Spleen (tissue), 11 donors: Measurements from ENCODE around the gene CARD10. TPM values are rescaled to one million over a fixed set of nuclear protein-coding genes. Genes with fewer than 3 reads are reported as not detected.
"Not testable (repeated sequence)": the region's sequence is repeated elsewhere in the genome, so short reads cannot be mapped to it uniquely, and the experiment has no call there.

ENCODE experiments used
- DNase-seq: peaks from one replicate; pipeline ENCODE4 v3.0.0-alpha.2; 2020
- H3K27ac ChIP-seq, 8 donors: fragments of 200-600 bp; sonication (generic) in 7 of 8; 1 replicate in 4 of 8; 2 replicates in 4 of 8; pipeline versions ENCODE4 v1.5.0 to v1.8.0; 2016 to 2021; ENCODE audit warnings: inconsistent platforms in 4 of 8, mild to moderate bottlenecking in 4 of 8, moderate library complexity in 1 of 8
- H3K27me3 ChIP-seq, 7 donors: fragments of 200-600 bp; sonication (generic) in 6 of 7; replicated peaks in 1 of 7; 1 replicate in 4 of 7; 2 replicates in 3 of 7; pipeline versions ENCODE4 v1.5.0 to v1.8.0; 2016 to 2021; ENCODE audit warnings: inconsistent platforms in 3 of 7, mild to moderate bottlenecking in 1 of 7
- H3K36me3 ChIP-seq, 6 donors: fragments of 200-600 bp; sonication (generic) in 5 of 6; 1 replicate in 4 of 6; 2 replicates in 2 of 6; pipeline versions ENCODE4 v1.5.0 to v1.8.0; 2016 to 2021; ENCODE audit warnings: inconsistent platforms in 2 of 6
- H3K4me1 ChIP-seq, 6 donors: fragments of 200-600 bp; sonication (generic) in 5 of 6; 1 replicate in 3 of 6; 2 replicates in 3 of 6; pipeline versions ENCODE4 v1.5.0 to v1.8.0; 2016 to 2021; ENCODE audit warnings: inconsistent platforms in 3 of 6
- H3K4me3 ChIP-seq, 8 donors: fragments of 200-600 bp; sonication (generic) in 7 of 8; 1 replicate in 4 of 8; 2 replicates in 4 of 8; pipeline versions ENCODE4 v1.5.0 to v1.8.0; 2016 to 2021; ENCODE audit warnings: inconsistent platforms in 4 of 8, mild to moderate bottlenecking in 4 of 8, moderate library complexity in 2 of 8
- H3K9me3 ChIP-seq, 8 donors: fragments of 200-600 bp; sonication (generic) in 7 of 8; 1 replicate in 4 of 8; 2 replicates in 4 of 8; pipeline versions ENCODE4 v1.5.0 to v1.8.0; 2016 to 2021; ENCODE audit warnings: inconsistent platforms in 4 of 8
- CTCF ChIP-seq, 11 experiments: fragments of 200-600 bp in 7 of 11; fragments of 450-650 bp in 4 of 11; sonication (generic) in 4 of 11; IDR thresholded peaks in 8 of 11; conservative IDR thresholded peaks in 3 of 11; 1 replicate in 7 of 11; 2 replicates in 4 of 11; pipeline versions ENCODE4 v1.4.0 to v1.8.0; 2016 to 2021; ENCODE audit warnings: antibody characterized with exemption in 11 of 11, inconsistent platforms in 4 of 11, mild to moderate bottlenecking in 1 of 11
- POLR2A ChIP-seq, 3 donors: fragments of 450-650 bp; IDR thresholded peaks; one replicate each; pipeline ENCODE4 v1.5.1; 2017; ENCODE audit warnings: antibody characterized with exemption in 3 of 3, mild to moderate bottlenecking in 1 of 3
- POLR2AphosphoS5 ChIP-seq, 3 donors: sonication (generic); formaldehyde crosslinking; IDR thresholded peaks; one replicate each; pipeline ENCODE4 v1.5.1; 2017; ENCODE audit warnings: antibody characterized with exemption in 3 of 3
- WGBS, 5 donors: extraction: QIAGEN DNeasy Blood & Tissue Kit in 3 of 5; methylation state at CpG; one replicate each; pipeline versions ENCODE4 v1.1.5 to v1.1.7; 2013 to 2018; 5-methylcytosine and 5-hydroxymethylcytosine counted together
- intact Hi-C: fragments of 100-400 bp; cut with DNase I; formaldehyde crosslinking; loops from one replicate; pipeline ENCODE4 v1.15.0; 2023; ENCODE audit warnings: low total_unique reads
- polyA plus RNA-seq, 3 donors: library from polyadenylated mRNA; stranded (reverse); fragments of 200-250 nt; gene quantifications; one replicate each; pipeline ENCODE4 v1.2.1, GENCODE V29; 2013
- total RNA-seq, 7 donors: library from RNA; depleted of rRNA in 3 of 7; stranded (reverse); fragments of >200 nt in 3 of 7; fragmentation: NEBNext Ultra II Directional in 4 of 7; extraction: Animal tissue kit (Norgen Biotek cat#: 25700) in 4 of 7; gene quantifications; one replicate each; pipeline versions ENCODE4 v1.1.0 to v1.2.1, GENCODE V29; 2016 to 2021
- donor health status: healthy with polysubstance abuse.
- donor health status: DM: no; HTN: no; CAD: no; lungs with moderate emphysema.
- donor health status: DM: no; HTN: no; CAD: no.
- donor health status: Bipolar disorder and iron deficiency.
- donor health status: healthy.
- donor health status: DM: no; HTN: no; CAD: no.
- donor health status: DM: yes; HTN: yes; CAD: no.

CARD10 gene
- total and polyA plus RNA-seq, 10 donors, result 2.5 to 12.5 (median 9.5) TPM

GRCh38 chr22:37535159-37535558, 15.9 kb upstream of the CARD10 start:
- Histone ChIP-seq H3K9me3 (no peaks in the 10 kb centered on the region), H3K27me3 (peaks cover 0 to 29% (median 0%) of the 10 kb centered on the region in 7 donors), H3K36me3 (no peaks in the 10 kb centered on the region), H3K27ac (no peak overlapping the region), H3K4me1 (peaks cover 8 to 27% (median 20%) of the 10 kb centered on the region in 6 donors), H3K4me3 (no peak overlapping the region)
- DNase-seq, result no peak
- 84 to 91% (median 87%) methylated on average over 6 of the region's 6 CpGs for WGBS, 5 donors
- TF ChIP-seq POLR2A (IDR thresholded peaks at IDR 0.05) (no peak), POLR2AphosphoS5 (IDR thresholded peaks at IDR 0.05) (no peak), CTCF (IDR thresholded peaks at IDR 0.05 in 8 of 11, conservative IDR thresholded peaks at IDR 0.05 in 3 of 11) (no peak)
- intact Hi-C loops, result loop anchor here (10.0 kb wide), 1 partner anchor 60 kb away; no protein-coding TSS in a partner anchor

- no peak for DNase-seq
- peaks cover 0 to 22% (median 0%) of the 10 kb centered on the region in 7 donors for H3K27me3 ChIP-seq
- intact Hi-C loops, result loop anchor here (10.0 kb wide), 1 partner anchor 60 kb away; no protein-coding TSS in a partner anchor
- WGBS, 5 donors, result 84 to 94% (median 91%) methylated on average over 3 of the region's 3 CpGs
- TF ChIP-seq POLR2AphosphoS5 (IDR thresholded peaks at IDR 0.05), result no peak
- no peaks in the 10 kb centered on the region for H3K9me3 ChIP-seq
- no peak overlapping the region for H3K4me3 ChIP-seq
- H3K27ac ChIP-seq, result no peak overlapping the region
- H3K4me1 ChIP-seq, result peaks cover 8 to 29% (median 17%) of the 10 kb centered on the region in 6 donors
- no peaks in the 10 kb centered on the region for H3K36me3 ChIP-seq
Observed at GRCh38 chr22:37534445-37534844, 15.2 kb upstream of the CARD10 start.

- 20 to 38% (median 32%) methylated on average over 9 of the region's 9 CpGs for WGBS, 5 donors
- Histone ChIP-seq H3K4me3 (no peak overlapping the region), H3K27ac (no peak overlapping the region), H3K4me1 (peaks cover 5 to 24% (median 13%) of the 10 kb centered on the region in 6 donors), H3K9me3 (no peaks in the 10 kb centered on the region), H3K36me3 (no peaks in the 10 kb centered on the region), H3K27me3 (peaks cover 0 to 17% (median 0%) of the 10 kb centered on the region in 7 donors)
- DNase-seq, result no peak
- no peak for TF ChIP-seq POLR2AphosphoS5 (IDR thresholded peaks at IDR 0.05)
- TF ChIP-seq CTCF (IDR thresholded peaks at IDR 0.05 in 8 of 11, conservative IDR thresholded peaks at IDR 0.05 in 3 of 11), result no peak
- no peak for TF ChIP-seq POLR2A (IDR thresholded peaks at IDR 0.05)
- intact Hi-C loops, result loop anchor here (10.0 kb wide), 1 partner anchor 61 kb away; no protein-coding TSS in a partner anchor
Observed at GRCh38 chr22:37533995-37534394, 14.8 kb upstream of the CARD10 start.

- Histone ChIP-seq H3K4me1 (peaks cover 0 to 18% (median 0%) of the 10 kb centered on the region in 6 donors), H3K27ac (no peak overlapping the region), H3K27me3 (peaks cover 0 to 23% (median 0%) of the 10 kb centered on the region in 7 donors), H3K4me3 (no peak overlapping the region), H3K36me3 (no peaks in the 10 kb centered on the region), H3K9me3 (no peaks in the 10 kb centered on the region)
- no peak for TF ChIP-seq POLR2A (IDR thresholded peaks at IDR 0.05)
- TF ChIP-seq POLR2AphosphoS5 (IDR thresholded peaks at IDR 0.05), result no peak
- TF ChIP-seq CTCF (IDR thresholded peaks at IDR 0.05 in 8 of 11, conservative IDR thresholded peaks at IDR 0.05 in 3 of 11), result no peak
- no peak for DNase-seq
- 46 to 68% (median 52%) methylated on average over 2 of the region's 2 CpGs for WGBS, 5 donors
- intact Hi-C loops, result loop anchor here (10.0 kb wide), 1 partner anchor 65 kb away; no protein-coding TSS in a partner anchor
Observed at GRCh38 chr22:37529652-37530345, 10.6 kb upstream of the CARD10 start.

GRCh38 chr22:37527952-37528351, 8.7 kb upstream of the CARD10 start:
- 85 to 96% (median 96%) methylated on average over 9 of the region's 9 CpGs for WGBS, 5 donors
- Histone ChIP-seq H3K27me3 (peaks cover 0 to 29% (median 0%) of the 10 kb centered on the region in 7 donors), H3K4me1 (peaks cover 0 to 13% (median 0%) of the 10 kb centered on the region in 6 donors)
- H3K4me3 ChIP-seq, H3K36me3 ChIP-seq, H3K27ac ChIP-seq, intact Hi-C loops, DNase-seq, H3K9me3 ChIP-seq: not testable (repeated sequence)

GRCh38 chr22:37527081-37527752, 8.0 kb upstream of the CARD10 start:
- peaks cover 0 to 13% (median 0%) of the 10 kb centered on the region in 6 donors for H3K4me1 ChIP-seq
- H3K36me3 ChIP-seq, DNase-seq, H3K4me3 ChIP-seq, H3K27ac ChIP-seq, intact Hi-C loops, H3K9me3 ChIP-seq: not testable (repeated sequence)
- H3K27me3 ChIP-seq, result peaks cover 0 to 32% (median 0%) of the 10 kb centered on the region in 7 donors
- WGBS, 5 donors, result 80 to 96% (median 90%) methylated on average over 9 of the region's 9 CpGs
